GM10248 (cell line): ENCODE data around the gene GTSE1.
"Not testable (repeated sequence)": the region's sequence is repeated elsewhere in the genome, so short reads cannot be mapped to it uniquely, and the experiment has no call there.

ENCODE experiments used
- CTCF ChIA-PET: fragments of 300-600 bp; sonication (Branson Sonifier 250); formaldehyde crosslinking; extraction: SDS; loops from one replicate; lab custom pipeline; 2021; ENCODE audit warnings: antibody characterized with exemption; lab: Yijun Ruan, JAX
- POLR2A ChIA-PET: fragments of 350-650 bp; sonication (Branson Sonifier 250); formaldehyde crosslinking; extraction: SDS; loops from one replicate; lab custom pipeline; 2020; ENCODE audit warnings: antibody characterized with exemption; lab: Yijun Ruan, JAX
- DNase-seq: peaks from one replicate; pipeline ENCODE4 v3.0.0; 2012; ENCODE audit errors: extremely low spot score
- CTCF ChIP-seq: IDR thresholded peaks from 2 replicates; pipeline ENCODE4 v1.5.1; 2012; ENCODE audit warnings: mild to moderate bottlenecking, low read depth; ENCODE audit errors: extremely low read depth, missing control alignments, control extremely low read depth

The GTSE1 gene

DNA sequence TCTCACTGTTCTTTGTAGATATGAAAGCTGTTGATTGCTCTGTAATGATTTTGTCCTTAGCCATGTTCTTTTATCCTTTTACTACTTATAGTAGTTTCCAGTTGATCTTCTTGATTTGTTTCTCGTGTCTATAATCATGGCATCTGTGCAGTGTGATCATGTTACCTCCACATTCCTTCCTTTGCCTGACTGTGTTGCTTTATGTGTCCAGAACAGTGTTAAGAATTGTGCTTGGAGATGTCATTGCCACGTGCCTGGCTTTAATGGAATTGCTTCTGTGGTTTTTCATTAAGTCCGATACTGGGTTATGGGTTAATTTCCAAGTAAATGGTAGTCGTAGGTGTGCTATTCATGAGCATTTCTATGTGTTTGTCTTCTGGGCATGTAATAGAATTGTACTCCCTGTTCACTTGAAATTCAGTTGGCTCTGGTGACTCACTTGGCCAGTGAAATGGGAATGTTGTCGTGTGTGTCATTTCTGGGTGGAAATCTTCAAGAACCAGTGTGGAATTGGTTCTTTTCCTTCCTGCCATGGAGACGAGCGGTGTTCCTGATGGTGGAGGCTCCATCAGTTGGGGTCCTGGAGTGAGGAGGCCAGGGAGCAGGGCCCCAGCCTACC is 6.8 kb downstream of the GTSE1 start:
- no peak for DNase-seq

GRCh38 chr22:46308283-46308988 is 11.8 kb downstream of the GTSE1 start:
- no peak for TF ChIP-seq CTCF
- CTCF ChIA-PET = interaction anchor here (1.1 to 2.1 kb wide), 2 partner anchors 186 to 313 kb away, joined by 3 to 9 read pairs; no protein-coding TSS in a partner anchor
- DNase-seq = no peak
- POLR2A ChIA-PET = no interaction called here

More for the DNA sequence above, 6.8 kb downstream of the GTSE1 start:
- TF ChIP-seq CTCF = no peak
- CTCF ChIA-PET = interaction anchor here (0.9 kb wide), 1 partner anchor 9 kb away, joined by 3 read pairs; no protein-coding TSS in a partner anchor
- POLR2A ChIA-PET = interaction anchor here (0.6 kb wide), 1 partner anchor 188 kb away, joined by 3 read pairs; no protein-coding TSS in a partner anchor

DNA sequence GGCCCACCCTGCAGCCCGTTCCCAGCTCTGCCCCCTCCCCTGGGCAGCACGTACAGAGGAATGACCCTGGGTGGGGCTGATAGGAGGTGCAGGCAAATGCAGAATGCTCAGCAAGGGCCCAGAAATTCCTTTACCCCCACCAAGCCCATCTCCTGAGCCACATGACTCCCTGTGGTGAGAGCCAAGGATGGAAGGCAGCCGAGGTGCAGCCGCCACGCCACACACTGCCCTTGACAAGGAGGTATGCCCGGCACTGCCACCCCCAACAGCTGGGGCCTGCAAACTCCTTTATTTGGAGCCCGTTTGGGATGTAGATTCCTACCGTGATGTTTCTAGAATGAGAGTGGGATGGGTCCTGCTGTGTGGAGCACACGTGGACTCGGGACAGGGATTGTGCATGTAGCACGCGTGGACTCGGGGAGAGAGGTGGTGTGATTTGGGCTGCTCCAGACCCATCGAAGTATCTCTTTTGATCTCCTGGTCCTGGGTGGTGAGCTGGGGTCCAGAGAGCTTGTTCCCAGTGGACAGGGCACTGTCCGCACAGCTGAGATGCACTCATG is 12.9 kb downstream of the GTSE1 start:
- no peak for DNase-seq
- ChIA-PET CTCF (interaction anchor here (1.1 to 9.1 kb wide), 3 partner anchors 59 to 187 kb away, joined by 3 to 107 read pairs (median 4); no protein-coding TSS in a partner anchor), POLR2A (no interaction called here)
- no peak for TF ChIP-seq CTCF

GRCh38 chr22:46312056-46312455 is 15.4 kb downstream of the GTSE1 start:
- TF ChIP-seq CTCF = no peak
- ChIA-PET POLR2A (no interaction called here), CTCF (interaction anchor here (1.0 to 9.1 kb wide), 7 partner anchors 12 to 306 kb away, joined by 3 to 107 read pairs (median 3); no protein-coding TSS in a partner anchor)
- no peak for DNase-seq

- CTCF ChIA-PET = interaction anchor here (0.6 to 9.1 kb wide), 8 partner anchors 8 to 307 kb away, joined by 3 to 107 read pairs (median 4); no protein-coding TSS in a partner anchor
- not testable (repeated sequence) for DNase-seq
- POLR2A ChIA-PET = interaction anchor here (0.7 kb wide), 1 partner anchor 190 kb away, joined by 8 read pairs; no protein-coding TSS in a partner anchor
These were observed 16.2 kb downstream of the GTSE1 start for GRCh38 chr22:46312848-46313247.

- CTCF ChIA-PET = interaction anchor here (0.8 to 9.1 kb wide), 11 partner anchors 9 to 320 kb away, joined by 3 to 107 read pairs (median 4); partner anchors contain the start of gene CDPF1
- POLR2A ChIA-PET = interaction anchor here (0.6 kb wide), 1 partner anchor 122 kb away, joined by 4 read pairs; no protein-coding TSS in a partner anchor
- no peak for DNase-seq
- TF ChIP-seq CTCF = no peak
These were observed 19.3 kb downstream of the GTSE1 start for GRCh38 chr22:46315976-46316375.
